Measurements from ENCODE around the gene PMM2.
A peak's percentile ranks its signal among the peaks of the same experiment; 100 is the strongest.
"Not testable (repeated sequence)": the region's sequence is repeated elsewhere in the genome, so short reads cannot be mapped to it uniquely, and the experiment has no call there.

PMM2 gene

DNA sequence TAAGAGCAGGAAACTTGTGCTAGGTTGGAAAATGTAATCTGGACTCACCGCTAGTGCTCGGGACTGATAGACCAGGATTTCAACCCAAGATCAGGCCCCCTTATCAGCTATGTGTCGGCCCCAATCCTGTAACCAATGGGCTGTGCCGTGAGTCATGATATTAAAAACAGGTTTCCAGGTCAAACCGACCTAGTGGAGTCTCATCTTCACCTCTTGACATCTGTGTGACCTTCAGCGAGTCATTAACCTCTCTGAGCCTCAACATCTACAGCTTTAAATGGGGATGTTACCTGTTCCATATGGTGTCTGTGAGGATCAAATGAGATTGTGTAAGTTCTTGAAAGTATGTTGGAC is 512 bp downstream of the PMM2 start:
- Mint-ChIP-seq H3K4me3 (peak overlapping the region; percentile 96), H3K9me3 (no peaks in the 10 kb centered on the region), H3K27me3 (no peaks in the 10 kb centered on the region), H3K36me3 (peaks cover 27% of the 10 kb centered on the region), H3K27ac (peak overlapping the region; percentile 80), H3K4me1 (peaks cover 46% of the 10 kb centered on the region)
- CTCF ChIA-PET = interaction anchor here (1.0 kb wide), 1 partner anchor 82 kb away, joined by 5 read pairs; no protein-coding TSS in a partner anchor
- no peak for DNase-seq

DNA sequence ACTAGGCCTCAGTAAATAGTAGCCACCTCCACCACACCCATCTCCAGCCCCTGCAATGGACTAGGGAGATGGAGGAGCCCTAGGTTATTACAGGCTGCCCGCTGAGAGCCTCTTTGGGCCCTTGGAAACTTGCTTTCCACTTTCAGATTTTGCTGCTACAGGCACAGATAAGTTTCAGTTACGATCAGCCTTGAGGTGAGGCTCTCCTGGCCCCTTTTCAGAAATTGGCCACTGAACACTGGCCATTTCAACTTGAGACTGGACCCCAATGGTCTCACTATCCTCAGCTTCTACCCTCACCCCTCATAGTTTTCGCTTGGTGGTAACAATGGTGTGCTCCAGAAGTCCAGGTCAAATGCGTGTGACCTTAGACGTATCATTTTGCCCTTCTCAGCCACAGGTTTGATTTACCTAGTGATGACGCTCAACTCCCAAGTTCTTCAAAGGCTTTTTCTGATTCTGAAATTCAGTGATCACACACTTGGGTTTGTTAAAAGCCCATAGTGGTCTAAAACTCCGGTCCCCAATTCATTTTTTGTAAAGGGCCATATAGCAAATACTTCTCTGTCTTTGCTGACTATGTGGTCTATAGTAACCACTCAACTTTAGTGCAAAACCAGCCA is 1.0 kb downstream of the PMM2 start:
- H3K9me3 Mint-ChIP-seq = no peaks in the 10 kb centered on the region
- peak overlapping the region; percentile 96 for H3K4me3 Mint-ChIP-seq
- peaks cover 30% of the 10 kb centered on the region for H3K36me3 Mint-ChIP-seq
- peaks cover 46% of the 10 kb centered on the region for H3K4me1 Mint-ChIP-seq
- DNase-seq = no peak
- no peaks in the 10 kb centered on the region for H3K27me3 Mint-ChIP-seq
- CTCF ChIA-PET = interaction anchor here (1.0 kb wide), 1 partner anchor 82 kb away, joined by 5 read pairs; no protein-coding TSS in a partner anchor
- H3K27ac Mint-ChIP-seq = peak overlapping the region; percentile 80

DNA sequence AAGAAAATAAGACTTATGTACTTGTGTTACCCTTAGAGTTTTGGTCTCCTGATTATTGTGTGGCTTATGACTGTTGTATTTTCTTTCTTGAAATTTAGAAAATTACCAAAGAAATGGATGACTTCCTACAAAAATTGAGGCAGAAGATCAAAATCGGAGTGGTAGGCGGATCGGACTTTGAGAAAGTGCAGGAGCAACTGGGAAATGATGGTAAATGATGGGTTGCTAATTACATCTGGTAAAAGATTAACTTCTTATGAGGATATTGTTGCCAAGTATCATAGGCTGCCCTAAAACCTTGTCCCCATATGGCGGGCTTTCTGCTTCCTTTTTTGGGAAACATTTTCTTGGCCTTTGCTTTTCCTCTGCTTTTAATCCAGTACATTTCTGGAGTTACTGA is 4.1 kb downstream of the PMM2 start:
- Mint-ChIP-seq H3K4me3 (no peak overlapping the region), H3K36me3 (peaks cover 42% of the 10 kb centered on the region), H3K9me3 (no peaks in the 10 kb centered on the region), H3K27me3 (no peaks in the 10 kb centered on the region), H3K27ac (no peak overlapping the region), H3K4me1 (peaks cover 31% of the 10 kb centered on the region)
- DNase-seq = no peak
- CTCF ChIA-PET = interaction anchor here (1.2 kb wide), 1 partner anchor 15 kb away, joined by 3 read pairs; no protein-coding TSS in a partner anchor

GRCh38 chr16:8803733-8804132 is 6.1 kb downstream of the PMM2 start:
- H3K27me3 Mint-ChIP-seq, DNase-seq, H3K27ac Mint-ChIP-seq, H3K4me3 Mint-ChIP-seq, H3K9me3 Mint-ChIP-seq: not testable (repeated sequence)
- peaks cover 20% of the 10 kb centered on the region for H3K4me1 Mint-ChIP-seq
- H3K36me3 Mint-ChIP-seq = peaks cover 49% of the 10 kb centered on the region
- CTCF ChIA-PET = interaction anchor here (0.6 kb wide), 1 partner anchor 146 kb away, joined by 3 read pairs; no protein-coding TSS in a partner anchor

DNA sequence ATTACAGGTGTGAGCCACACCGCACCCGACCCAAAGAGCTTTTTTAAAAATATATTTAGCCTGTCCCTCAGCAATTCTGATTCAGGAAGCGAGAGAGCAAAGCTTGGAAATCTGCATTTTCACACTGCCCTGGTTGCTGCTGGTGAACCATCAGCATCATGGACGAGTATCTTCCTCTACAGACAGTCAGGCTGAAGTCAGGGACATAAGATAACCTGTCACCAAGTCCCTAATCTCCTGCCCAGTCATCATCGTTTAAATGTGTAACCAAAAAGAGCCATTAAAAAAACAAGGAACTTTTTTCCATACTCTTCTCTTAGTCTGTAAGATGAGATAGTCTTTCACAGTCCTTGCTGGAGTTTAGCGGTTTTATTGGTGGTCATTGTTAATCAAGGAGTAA is 6.7 kb downstream of the PMM2 start:
- H3K27me3 Mint-ChIP-seq = no peaks in the 10 kb centered on the region
- CTCF ChIA-PET = no interaction called here
- peaks cover 15% of the 10 kb centered on the region for H3K4me1 Mint-ChIP-seq
- H3K4me3 Mint-ChIP-seq = no peak overlapping the region
- peaks cover 52% of the 10 kb centered on the region for H3K36me3 Mint-ChIP-seq
- no peak for DNase-seq
- no peaks in the 10 kb centered on the region for H3K9me3 Mint-ChIP-seq
- H3K27ac Mint-ChIP-seq = no peak overlapping the region

- no peaks in the 10 kb centered on the region for H3K27me3 Mint-ChIP-seq
- no peak for DNase-seq
- peaks cover 4% of the 10 kb centered on the region for H3K4me1 Mint-ChIP-seq
- H3K27ac Mint-ChIP-seq = no peak overlapping the region
- no peaks in the 10 kb centered on the region for H3K9me3 Mint-ChIP-seq
- H3K36me3 Mint-ChIP-seq = peaks cover 58% of the 10 kb centered on the region
- CTCF ChIA-PET = interaction anchor here (0.8 kb wide), 1 partner anchor 11 kb away, joined by 3 read pairs; no protein-coding TSS in a partner anchor
- H3K4me3 Mint-ChIP-seq = no peak overlapping the region
Measured at GRCh38 chr16:8806272-8806983, 8.8 kb downstream of the PMM2 start.

DNA sequence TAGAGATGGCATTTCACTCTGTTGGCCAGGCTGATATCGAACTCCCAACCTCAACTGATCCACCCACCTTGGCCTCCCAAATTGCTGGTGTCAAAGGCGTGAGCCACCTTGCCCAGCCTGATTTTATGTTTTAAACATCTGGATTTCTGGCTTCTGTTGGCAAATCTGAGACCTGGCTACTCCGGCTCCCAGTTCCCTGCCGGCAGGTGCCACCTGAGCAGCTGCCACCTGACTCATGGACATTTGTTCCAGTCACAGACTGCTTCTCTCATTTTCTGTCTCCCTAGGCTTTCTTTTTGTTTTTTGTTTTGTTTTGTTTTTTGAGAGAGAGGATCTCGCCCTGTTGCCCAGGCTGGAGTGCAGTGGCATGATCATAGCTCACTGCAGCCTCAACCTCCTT is 9.6 kb downstream of the PMM2 start:
- CTCF ChIA-PET = interaction anchor here (0.6 kb wide), 1 partner anchor 344 kb away, joined by 4 read pairs; no protein-coding TSS in a partner anchor
- Mint-ChIP-seq H3K27me3 (no peaks in the 10 kb centered on the region), H3K27ac (no peak overlapping the region), H3K36me3 (peaks cover 55% of the 10 kb centered on the region), H3K4me1 (peaks cover 4% of the 10 kb centered on the region), H3K9me3 (no peaks in the 10 kb centered on the region), H3K4me3 (no peak overlapping the region)
- DNase-seq = no peak

GRCh38 chr16:8808009-8808408 is 10.4 kb downstream of the PMM2 start:
- Mint-ChIP-seq H3K4me1 (peaks cover 2% of the 10 kb centered on the region), H3K36me3 (peaks cover 53% of the 10 kb centered on the region)
- CTCF ChIA-PET = no interaction called here

GRCh38 chr16:8808613-8809353 is 11.1 kb downstream of the PMM2 start:
- Mint-ChIP-seq H3K4me1 (no peaks in the 10 kb centered on the region), H3K27ac (no peak overlapping the region), H3K4me3 (no peak overlapping the region), H3K9me3 (no peaks in the 10 kb centered on the region), H3K27me3 (no peaks in the 10 kb centered on the region), H3K36me3 (peaks cover 54% of the 10 kb centered on the region)
- no peak for DNase-seq
- CTCF ChIA-PET = interaction anchor here (1.3 kb wide), 1 partner anchor 71 kb away, joined by 3 read pairs; no protein-coding TSS in a partner anchor

More at GRCh38 chr16:8808009-8808408, 10.4 kb downstream of the PMM2 start:
- Mint-ChIP-seq H3K27me3 (no peaks in the 10 kb centered on the region), H3K4me3 (no peak overlapping the region), H3K9me3 (no peaks in the 10 kb centered on the region), H3K27ac (no peak overlapping the region)
- DNase-seq = no peak

GRCh38 chr16:8812162-8812843 is 14.7 kb downstream of the PMM2 start:
- Mint-ChIP-seq H3K27ac (no peak overlapping the region), H3K4me3 (no peak overlapping the region), H3K36me3 (peaks cover 54% of the 10 kb centered on the region), H3K4me1 (peaks cover 18% of the 10 kb centered on the region), H3K9me3 (no peaks in the 10 kb centered on the region), H3K27me3 (no peaks in the 10 kb centered on the region)
- no peak for DNase-seq
- CTCF ChIA-PET = no interaction called here

- DNase-seq = no peak
- CTCF ChIA-PET = no interaction called here
- H3K27me3 Mint-ChIP-seq = no peaks in the 10 kb centered on the region
- peaks cover 53% of the 10 kb centered on the region for H3K36me3 Mint-ChIP-seq
- no peak overlapping the region for H3K4me3 Mint-ChIP-seq
- peaks cover 27% of the 10 kb centered on the region for H3K4me1 Mint-ChIP-seq
- H3K9me3 Mint-ChIP-seq = no peaks in the 10 kb centered on the region
- no peak overlapping the region for H3K27ac Mint-ChIP-seq
Measured at GRCh38 chr16:8814095-8814806, 16.6 kb downstream of the PMM2 start.

- Mint-ChIP-seq H3K4me3 (no peak overlapping the region), H3K36me3 (peaks cover 57% of the 10 kb centered on the region), H3K9me3 (no peaks in the 10 kb centered on the region), H3K27me3 (no peaks in the 10 kb centered on the region), H3K27ac (peak overlapping the region; percentile 88), H3K4me1 (peaks cover 27% of the 10 kb centered on the region)
- DNase-seq = no peak
- CTCF ChIA-PET = interaction anchor here (0.8 to 2.6 kb wide), 8 partner anchors 11 to 245 kb away, joined by 3 to 11 read pairs (median 3); no protein-coding TSS in a partner anchor
Measured at GRCh38 chr16:8816967-8817655, 19.5 kb downstream of the PMM2 start.

Measured in activated naive CD4-positive, alpha-beta T cell treated with anti-CD3 and anti-CD28 coated beads, Interleukin-2, amount 10 ng/mL, durations not matched to agents 7 days and 5 days (primary cell).